SIG-M5 treated with dmso at 0.1 percent for 504 hours (cell line): ENCODE measurements around the gene FAHD2A.
"Not testable (repeated sequence)": the region's sequence is repeated elsewhere in the genome, so short reads cannot be mapped to it uniquely, and the experiment has no call there.

ENCODE experiments used
- DNase-seq: peaks from one replicate; lab custom pipeline; 2025; ENCODE audit not compliant: unreplicated experiment; lab: John Stamatoyannopoulos, UW

Gene FAHD2A

GRCh38 chr2:95375532-95376150 lies 26.9 kb upstream of the FAHD2A start:
- no peak for DNase-seq

- DNase-seq = no peak
Measured at GRCh38 chr2:95376311-95377215, 25.9 kb upstream of the FAHD2A start.

- DNase-seq = no peak
Measured at GRCh38 chr2:95377216-95378123, 25.0 kb upstream of the FAHD2A start.

GRCh38 chr2:95378281-95378680 lies 24.2 kb upstream of the FAHD2A start:
- DNase-seq = not testable (repeated sequence)

GRCh38 chr2:95379371-95379831 lies 23.1 kb upstream of the FAHD2A start:
- peak; percentile 4 for DNase-seq

- no peak for DNase-seq
Measured at GRCh38 chr2:95380280-95380679, 22.2 kb upstream of the FAHD2A start.

GRCh38 chr2:95380731-95381130 lies 21.8 kb upstream of the FAHD2A start:
- no peak for DNase-seq

- DNase-seq = no peak
Measured at GRCh38 chr2:95381212-95382191, 21.0 kb upstream of the FAHD2A start.

GRCh38 chr2:95382192-95382591 lies 20.3 kb upstream of the FAHD2A start:
- no peak for DNase-seq

GRCh38 chr2:95382686-95383634 lies 19.5 kb upstream of the FAHD2A start:
- no peak for DNase-seq

GRCh38 chr2:95383635-95384027 lies 18.9 kb upstream of the FAHD2A start:
- DNase-seq = no peak

GRCh38 chr2:95384854-95385569 lies 17.5 kb upstream of the FAHD2A start:
- DNase-seq = no peak

- DNase-seq = no peak
Measured at GRCh38 chr2:95385570-95385984, 16.9 kb upstream of the FAHD2A start.

GRCh38 chr2:95386031-95386430 lies 16.5 kb upstream of the FAHD2A start:
- DNase-seq = no peak

GRCh38 chr2:95387358-95387757 lies 15.2 kb upstream of the FAHD2A start:
- no peak for DNase-seq

- DNase-seq = no peak
Measured at GRCh38 chr2:95388091-95388692, 14.3 kb upstream of the FAHD2A start.

- DNase-seq = no peak
Measured at GRCh38 chr2:95388856-95389244, 13.7 kb upstream of the FAHD2A start.
